Femur (tissue), 1 donor: Measurements from ENCODE around the gene ZBED6.
A peak's percentile ranks its signal among the peaks of the same experiment; 100 is the strongest.
"Not testable (repeated sequence)": the region's sequence is repeated elsewhere in the genome, so short reads cannot be mapped to it uniquely, and the experiment has no call there.

Experiments
- DNase-seq: peaks from one replicate; pipeline ENCODE4 v3.0.0-alpha.2; 2017

The ZBED6 gene, protein sequence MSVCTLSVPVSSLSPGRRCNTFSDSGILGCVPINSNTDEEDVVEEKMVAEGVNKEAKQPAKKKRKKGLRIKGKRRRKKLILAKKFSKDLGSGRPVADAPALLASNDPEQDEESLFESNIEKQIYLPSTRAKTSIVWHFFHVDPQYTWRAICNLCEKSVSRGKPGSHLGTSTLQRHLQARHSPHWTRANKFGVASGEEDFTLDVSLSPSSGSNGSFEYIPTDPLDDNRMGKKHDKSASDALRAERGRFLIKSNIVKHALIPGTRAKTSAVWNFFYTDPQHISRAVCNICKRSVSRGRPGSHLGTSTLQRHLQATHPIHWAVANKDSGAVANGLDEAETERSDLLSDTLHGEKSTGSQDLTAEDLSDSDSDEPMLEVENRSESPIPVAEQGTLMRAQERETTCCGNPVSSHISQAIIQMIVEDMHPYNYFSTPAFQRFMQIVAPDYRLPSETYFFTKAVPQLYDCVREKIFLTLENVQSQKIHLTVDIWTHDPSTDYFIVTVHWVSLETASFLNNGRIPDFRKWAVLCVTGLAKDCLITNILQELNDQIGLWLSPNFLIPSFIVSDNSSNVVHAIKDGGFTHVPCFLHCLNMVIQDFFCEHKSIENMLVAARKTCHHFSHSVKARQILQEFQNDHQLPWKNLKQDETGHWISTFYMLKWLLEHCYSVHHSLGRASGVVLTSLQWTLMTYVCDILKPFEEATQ (N-terminal part only)

DNA sequence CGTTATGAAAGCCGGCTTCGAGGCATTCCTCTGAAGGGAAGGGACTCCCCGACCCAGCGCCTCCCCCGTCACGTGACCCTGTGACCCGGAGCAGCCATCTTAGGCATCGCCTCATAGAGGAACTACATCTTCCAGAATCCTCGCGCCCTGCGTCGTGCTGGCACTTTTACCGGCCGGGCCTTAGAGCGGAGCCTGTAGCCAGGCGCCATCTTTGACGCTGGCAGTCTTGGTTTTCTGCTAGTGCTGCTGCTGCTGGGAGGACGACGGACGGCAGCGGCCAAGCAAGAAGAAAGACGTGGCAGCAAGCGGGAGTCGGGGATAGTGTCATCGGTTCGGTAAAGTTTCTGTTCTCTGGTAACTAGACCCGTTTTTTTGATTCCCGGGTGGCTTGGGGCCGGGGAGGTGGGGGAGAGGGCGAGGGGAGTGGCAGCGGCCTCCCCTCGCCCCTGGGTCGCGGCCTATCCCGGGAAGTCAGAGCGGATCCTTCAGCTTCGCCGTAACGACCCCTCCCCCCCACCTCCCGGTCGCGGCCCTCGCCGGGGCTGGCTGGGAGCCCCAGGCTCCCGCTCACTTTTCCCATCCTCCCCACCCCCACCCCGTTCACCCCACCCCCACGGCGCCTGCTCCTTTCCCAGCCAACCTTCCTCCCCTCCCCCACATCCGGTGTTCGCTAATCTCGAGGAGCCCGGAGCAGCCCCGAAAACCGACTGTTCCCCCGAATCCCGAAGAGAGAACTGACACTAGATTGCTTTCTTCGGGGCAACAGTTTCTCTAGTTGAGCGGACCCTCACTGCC is at the start of gene ZBED6, which contains the start of gene ZC3H11A:
Gene ZBED6 (plus strand): TSS at position 183 of the 795 bp plus-strand sequence. CDS start 1,900 bp downstream, outside the sequence.
Gene ZC3H11A (plus strand): TSS at position 183 of the 795 bp plus-strand sequence. CDS start 21,448 bp downstream, outside the sequence.
- peak; percentile 99 for DNase-seq

DNA sequence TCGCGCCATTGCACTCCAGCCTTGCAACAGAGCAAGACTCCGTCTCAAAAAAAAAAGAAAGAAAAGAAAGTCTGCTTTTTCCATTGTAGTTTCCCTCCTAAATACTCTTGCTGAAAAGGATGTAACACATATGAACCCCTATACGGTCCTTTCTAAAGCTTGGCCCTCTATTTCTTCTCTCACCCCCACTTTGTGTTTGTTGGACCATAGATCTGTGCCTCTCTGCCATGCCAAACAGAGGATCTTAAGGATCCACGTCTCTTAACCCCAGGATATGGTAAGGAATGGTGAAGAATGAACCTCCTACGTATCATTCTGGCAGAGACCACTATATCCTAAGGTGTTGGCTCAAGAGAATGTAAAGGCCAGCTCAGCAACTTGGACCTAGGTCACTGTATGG is 49.1 kb upstream of the ZBED6 start:
- no peak for DNase-seq

DNA sequence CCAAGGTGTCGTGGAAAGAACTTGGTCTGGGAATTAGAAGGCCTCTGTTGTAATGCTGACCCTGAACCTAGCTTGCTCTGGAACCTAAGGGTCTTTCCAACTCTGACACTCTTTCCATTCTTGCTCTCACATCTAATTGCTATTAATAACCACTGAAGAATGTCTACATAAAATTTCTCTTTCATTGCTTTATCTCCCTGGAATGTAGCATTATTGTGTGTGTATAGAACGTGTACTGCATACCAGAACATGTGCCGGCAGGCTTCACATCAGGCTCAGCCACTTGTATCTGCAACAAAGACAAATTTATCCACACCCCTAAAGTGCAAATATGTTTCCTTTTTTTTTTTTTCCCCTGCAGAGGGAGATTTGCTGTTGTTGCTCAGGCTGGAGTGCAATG is 44.4 kb upstream of the ZBED6 start:
- DNase-seq = no peak

DNA sequence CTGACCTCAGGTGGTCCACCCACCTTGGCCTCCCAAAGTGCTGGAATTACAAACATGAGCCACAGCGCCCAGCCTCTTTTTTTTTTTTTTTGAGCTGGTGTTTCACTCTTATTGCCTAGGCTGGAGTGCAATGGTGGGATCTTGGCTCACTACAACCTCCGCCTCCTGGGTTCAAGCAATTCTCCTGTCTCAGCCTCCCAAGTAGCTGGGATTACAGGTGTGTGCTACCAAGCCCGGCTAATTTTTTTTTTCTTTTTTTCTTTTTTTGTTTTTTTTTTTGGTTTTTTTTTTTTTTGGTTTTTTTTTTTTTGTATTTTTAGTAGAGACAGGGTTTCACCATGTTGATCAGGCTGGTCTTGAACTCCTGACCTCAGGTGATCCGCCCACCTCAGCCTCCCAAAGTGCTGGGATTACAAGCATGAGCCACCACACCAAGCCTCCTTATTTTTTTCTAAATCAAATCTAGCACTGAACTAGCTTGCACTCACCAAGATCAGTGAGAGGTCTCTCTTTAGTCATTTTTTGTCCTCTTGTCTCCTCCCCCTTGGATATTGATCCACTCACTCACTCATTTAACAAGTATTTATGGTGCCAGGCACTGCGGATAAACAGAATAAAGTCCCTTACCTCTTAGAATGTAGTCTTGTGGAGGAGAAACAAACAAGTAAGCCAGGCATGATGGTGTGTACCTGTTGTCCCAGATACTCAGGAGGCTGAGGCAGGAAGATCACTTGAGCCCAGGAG is 43.6 kb upstream of the ZBED6 start:
- DNase-seq = not testable (repeated sequence)

DNA sequence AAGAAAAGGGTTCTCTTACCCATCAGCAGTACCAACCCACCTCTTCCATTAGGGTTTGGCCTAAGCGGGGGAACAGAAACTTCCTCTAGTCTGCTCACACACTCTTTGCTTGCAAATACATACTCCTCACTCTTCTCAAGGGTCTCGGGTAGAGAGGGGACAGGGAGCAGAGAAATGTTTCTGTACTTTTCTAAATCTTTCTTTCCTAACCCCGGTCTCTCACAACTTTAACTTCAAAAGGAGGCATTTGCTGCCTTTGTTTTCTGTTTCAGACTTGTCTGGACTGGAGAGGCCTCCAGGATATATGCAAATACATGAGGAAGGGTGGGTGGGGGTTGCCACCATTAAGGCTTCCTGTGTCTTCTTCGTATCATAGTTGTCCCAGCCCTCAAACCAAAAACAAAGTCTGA is 41.0 kb upstream of the ZBED6 start:
- no peak for DNase-seq

DNA sequence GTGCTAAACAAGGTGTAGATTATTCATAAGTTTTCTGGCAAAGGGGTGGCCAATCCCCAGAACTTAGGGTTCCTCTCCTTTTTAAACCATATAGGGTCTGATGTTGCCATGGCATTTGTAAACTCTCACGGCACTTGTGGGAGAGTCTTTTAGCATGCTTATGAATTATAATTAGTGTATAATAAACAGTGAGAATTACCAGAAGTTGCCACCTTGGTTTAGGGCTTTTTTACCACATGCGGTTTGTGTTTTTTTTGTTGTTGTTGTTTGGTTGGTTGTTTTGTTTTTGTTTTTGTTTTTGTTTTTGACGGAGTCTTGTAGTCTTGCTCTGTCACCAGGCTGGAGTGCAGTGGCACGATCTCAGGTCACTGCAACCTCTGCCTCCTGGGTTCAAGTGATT is 39.4 kb upstream of the ZBED6 start:
- DNase-seq = no peak

DNA sequence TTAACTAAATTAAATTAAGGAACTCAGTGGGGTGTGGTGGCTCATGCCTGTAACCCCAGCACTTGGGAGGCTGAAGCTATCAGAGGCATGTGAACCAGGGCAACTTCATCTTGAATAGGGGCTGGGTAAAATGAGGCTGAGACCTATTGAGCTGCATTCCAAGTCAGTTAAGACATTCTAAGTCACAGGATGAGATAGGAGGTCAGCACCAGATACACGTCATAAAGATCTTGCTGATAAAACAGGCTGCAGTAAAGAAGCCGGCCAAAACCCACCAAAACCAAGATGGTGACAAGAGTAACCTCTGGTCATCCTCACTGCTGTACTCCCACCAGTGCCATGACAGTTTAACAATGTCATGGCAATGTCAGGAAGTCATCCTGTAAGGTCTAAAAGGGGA is 36.7 kb upstream of the ZBED6 start:
- DNase-seq = not testable (repeated sequence)

DNA sequence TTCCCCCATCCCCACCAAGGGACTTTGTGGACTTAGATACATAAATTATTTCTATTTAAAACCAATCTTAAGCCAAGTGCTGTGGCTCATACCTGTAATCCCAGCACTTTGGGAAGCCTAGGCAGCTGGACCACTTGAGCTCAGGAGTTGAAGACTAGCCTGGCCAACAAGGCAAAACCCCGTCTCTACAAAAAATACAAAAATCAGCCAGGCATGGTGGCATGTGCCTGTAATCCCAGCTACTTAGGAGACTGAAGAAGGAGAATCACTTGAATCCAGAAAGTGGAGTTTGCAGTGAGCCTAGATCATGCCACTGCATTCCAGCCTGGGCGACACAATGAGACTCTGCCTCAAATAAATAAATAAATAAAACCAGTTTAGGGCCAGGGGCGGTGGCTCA is 34.9 kb upstream of the ZBED6 start:
- DNase-seq = no peak

DNA sequence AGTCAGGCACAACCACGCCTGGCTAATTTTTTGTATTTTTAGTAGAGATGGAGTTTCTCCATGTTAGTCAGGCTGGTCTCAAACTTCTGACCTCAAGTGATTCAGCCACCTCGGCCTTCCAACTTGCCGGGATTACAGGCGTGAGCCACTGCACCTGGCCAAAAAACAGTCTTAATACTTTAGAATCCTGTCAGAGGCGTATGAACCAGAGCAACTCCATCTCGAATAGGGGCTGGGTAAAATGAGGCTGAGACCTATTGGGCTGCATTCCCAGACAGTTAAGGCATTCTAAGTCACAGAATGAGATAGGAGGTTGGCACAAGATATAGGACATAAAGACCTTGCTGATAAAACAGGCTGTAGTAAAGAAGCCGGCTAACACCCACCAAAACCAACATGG is 33.5 kb upstream of the ZBED6 start:
- DNase-seq = not testable (repeated sequence)

DNA sequence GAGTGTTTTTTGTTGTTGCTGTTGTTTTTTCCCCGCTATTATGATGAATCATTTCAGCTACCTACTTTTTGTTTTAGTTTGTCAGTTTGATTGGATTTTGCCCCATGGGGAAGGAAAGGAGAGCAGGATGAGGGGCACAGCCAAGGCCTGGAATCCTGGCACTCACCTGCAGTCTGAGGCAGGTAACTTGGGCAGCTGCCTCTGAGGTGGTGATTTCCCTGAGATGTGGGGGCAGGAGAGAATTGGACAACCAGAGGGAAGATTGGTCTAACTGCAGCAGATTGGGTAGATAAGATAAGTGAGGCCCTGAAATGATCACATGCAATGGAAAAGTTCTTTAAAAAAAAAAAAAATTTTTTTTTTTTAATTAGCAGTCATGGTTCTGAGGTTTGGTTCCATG is 31.9 kb upstream of the ZBED6 start:
- DNase-seq = no peak

DNA sequence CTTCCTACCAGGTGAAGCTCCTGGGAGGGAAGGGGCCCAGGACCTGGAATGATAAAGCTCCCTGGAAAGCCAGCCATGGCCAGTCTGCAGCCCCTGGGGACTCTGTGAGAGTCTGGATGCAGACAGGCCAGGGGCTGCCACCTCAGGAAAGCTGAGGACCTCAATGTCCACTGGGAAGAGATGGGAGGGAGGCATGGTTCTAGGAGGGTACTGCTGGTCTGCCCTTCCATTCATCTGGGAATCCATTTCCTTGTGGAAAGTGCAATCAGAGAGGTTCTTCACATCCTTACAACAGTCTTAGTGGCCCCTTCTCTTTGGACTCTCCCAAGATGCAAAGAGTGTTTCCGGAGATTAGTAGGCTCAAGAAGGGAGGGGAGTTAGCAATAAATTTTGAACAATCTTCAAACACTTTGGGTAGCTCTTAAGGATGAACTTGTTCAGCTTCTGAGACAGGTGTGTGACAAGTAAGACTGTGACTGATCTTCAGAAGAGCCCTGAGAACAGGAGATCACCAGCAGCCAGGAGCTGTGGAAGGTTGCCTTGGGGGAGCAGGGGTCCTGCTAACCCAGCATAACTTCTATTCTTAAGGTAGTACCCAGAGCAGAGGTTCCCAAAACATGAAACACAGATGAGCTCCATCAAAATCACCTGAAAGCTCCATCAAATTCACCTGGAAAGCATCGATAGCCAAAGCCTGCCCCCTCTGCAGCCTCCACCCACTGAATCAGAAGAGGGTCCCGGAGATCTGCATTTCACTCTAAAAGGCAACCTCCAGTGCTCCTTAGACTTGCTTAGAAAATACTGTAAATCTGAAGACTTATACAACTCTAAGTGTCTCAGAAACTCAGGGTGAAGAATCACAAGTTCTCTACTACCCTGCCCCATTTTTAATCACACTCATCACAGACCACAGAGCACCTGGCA is 31.1 kb upstream of the ZBED6 start:
- no peak for DNase-seq

DNA sequence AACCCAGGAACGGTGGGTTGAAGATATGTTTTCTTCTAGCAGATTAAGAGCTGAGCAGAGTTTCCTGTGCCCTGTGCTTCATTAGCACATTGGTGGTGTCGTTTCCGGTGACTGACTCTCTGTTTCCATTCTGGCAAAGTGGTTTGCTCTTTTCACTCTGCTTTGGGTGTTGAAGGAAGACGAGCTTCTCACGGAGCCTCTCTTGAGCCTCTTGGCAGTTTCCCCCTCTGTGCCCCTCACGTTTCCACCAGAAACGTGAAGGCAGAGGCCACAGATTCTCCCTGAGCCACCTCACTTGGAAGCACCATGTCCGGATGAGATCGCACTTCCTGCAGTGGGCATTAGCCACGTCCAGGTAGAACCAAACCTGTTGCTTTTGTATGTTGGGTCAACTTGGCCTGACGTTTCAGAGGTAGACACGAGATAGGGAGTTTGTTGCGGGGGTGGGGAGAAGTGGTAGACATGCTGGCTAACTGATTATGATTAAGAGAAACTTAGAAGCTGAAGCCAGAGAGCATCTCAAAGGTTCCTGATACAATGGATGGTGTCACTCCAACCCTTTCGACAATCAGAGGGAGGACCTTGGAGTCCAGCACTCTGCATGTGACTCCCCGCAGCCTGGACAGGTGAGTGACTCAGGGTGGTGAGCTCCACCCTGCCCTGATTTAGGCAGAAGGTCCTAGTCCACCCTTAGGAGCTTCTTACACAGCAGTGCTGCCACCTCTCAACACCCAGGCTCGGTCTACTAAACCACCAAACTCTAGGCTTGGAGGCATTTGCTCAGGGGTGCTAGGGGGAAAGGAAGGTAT is 30.2 kb upstream of the ZBED6 start, which contains the start of gene LAX1:
Gene LAX1 (plus strand): TSS at position 155 of the 809 bp plus-strand sequence. CDS start 383 bp downstream, at position 538.
- DNase-seq = no peak

DNA sequence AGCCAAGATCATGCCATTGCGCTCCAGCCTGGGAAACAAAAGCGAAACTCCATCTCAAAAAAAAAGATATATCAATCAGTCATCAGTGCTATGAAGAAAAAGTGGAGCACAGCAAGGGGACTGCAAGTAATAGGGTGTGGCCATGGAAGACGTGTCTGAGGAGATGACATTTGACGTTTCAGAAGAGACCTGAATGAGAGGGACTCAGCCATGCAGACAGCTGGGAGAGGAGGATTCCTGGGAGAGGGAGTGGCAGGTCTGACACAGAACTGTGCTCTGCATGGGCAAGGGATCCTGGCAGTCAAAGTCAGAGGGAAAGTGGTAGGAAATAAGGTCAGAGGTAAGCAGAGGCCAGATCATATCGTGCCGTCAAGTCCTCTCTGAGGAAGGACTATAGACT is 27.2 kb upstream of the ZBED6 start:
- no peak for DNase-seq

DNA sequence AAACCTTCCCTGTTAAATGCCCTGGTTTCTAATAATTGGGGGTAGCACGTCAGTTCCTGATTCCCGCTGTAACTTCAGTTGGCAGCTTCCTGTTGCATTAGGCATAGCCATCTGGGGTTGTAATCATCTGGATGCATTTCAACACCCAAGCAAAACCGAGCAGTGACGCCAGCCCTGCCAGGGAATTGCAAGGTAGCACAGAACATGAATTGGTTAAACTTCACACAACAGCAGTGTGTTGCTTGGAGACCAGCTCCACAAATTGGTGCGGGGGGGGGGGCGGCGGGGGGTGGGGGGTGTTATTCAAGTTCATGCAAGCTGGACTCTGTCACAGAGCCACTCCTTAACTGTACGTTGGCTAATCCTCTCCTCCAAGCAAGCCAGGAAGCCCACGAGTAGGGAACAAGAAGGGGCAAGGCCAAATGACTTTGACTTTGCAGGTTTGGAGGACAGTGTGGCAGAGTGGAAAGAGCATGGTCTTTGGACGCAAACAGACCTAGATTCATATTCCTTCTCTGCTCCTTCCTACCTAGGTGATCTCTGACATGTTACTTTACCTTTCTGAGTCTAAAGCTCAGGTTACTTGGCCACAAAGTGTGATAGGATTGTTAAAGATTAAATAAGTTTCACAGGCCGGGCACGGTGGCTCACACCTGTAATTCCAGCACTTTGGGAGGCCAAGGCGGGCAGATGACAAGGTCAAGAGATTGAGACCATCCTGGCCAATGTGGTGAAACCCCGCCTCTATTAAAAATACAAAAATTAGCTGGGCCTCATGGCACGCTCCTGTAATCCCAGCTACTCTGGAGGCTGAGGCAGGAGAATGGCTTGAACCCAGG is 25.7 kb upstream of the ZBED6 start:
- DNase-seq = peak; percentile 84

DNA sequence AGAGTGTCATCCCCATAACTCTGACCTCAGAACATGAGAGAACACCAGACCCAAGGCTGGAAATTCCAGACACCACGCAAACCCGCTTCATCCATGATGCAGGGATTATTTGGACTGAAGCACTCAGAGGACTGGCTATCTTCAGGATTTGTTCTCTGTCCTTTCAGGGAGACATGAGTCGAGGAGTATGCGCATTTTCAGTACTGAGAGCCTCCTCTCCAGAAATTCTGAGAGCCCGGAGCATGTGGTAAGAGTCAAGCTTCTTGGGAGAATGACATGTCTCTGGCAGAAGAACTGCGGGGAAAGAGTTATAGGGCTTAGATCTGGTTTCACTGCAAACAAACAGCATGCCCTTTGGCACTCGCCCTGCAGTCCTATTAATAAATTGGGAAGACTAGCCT is 23.5 kb upstream of the ZBED6 start:
- DNase-seq = no peak

DNA sequence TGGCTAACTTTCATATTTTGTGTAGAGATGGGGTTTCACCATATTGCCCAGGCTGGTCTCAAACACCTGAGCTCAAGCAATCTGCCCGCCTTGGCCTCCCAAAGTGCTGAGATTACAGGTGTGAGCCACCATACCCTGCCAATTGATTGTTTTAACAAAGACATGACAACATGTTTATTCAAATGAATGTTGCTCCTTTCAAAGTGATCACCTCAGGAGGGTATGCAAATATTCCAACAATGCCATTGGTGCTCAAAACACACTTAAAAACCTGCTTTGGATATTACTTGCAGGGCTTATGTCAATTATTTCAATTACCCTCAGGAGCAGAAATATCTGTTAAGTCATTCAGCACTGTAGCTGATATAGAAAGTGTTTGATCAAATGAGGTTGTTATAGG is 22.6 kb upstream of the ZBED6 start:
- no peak for DNase-seq

DNA sequence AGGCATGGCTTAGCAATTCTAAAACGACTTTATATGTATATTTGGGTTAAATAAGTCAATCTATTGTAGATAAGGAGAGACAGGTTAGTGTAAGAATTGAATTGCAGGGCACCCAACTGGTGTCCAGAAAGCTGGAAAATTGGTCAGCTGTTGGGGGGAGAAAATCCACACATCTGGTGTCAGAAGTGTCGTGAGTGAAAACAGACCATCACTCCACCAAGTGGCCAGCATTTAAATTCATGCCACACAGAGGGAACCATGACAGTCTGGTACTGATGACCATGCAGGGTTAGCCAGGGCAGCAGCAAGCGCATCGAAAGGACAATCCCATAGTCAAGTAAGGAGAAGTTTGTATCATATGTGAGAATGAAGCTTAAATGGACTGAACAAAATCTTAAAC is 18.8 kb upstream of the ZBED6 start:
- DNase-seq = no peak

DNA sequence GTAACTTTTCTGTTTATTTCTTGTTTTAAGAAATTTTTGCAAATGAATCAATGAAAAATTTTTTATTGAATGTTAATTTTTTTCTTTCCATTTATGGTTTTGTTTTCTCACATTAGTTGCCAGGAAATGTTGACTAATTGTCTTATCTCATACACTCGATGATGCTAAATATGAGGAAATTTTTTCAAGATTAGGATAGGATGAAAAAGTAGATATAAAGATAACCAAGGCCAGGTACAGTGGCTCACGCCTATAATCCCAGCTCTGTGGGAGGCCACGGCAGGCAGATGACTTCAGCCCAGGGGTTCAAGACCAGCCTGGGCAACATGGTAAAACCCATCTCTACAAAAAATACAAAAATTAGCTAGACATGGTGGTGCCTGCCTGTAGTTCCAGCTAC is 17.8 kb upstream of the ZBED6 start:
- DNase-seq = no peak

DNA sequence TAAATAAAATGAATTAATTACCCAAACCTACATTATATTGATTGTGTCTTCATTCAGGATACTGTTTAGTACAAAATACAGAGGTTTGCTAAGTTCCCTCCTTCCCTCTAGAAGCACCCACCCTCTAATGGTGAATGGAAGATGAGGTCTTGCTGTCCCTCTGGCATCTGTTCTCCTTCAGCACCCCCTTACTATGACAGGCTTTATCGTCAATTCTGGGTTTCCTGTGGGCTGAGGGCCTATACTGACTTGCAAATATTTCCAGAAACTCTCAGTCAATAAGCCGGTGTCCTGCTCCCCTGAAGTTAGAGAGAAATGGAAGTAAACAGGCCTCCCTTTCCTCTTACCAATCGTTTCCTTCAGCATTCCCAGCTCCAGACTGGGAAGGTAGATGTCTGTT is 17.3 kb upstream of the ZBED6 start:
- no peak for DNase-seq
